IMR-90 (cell line): ENCODE data around the gene OR2T35. TPM values are rescaled to one million over a fixed set of nuclear protein-coding genes. Genes with fewer than 3 reads are reported as not detected.
"Not testable (repeated sequence)": the region's sequence is repeated elsewhere in the genome, so short reads cannot be mapped to it uniquely, and the experiment has no call there.

ENCODE experiments used
- ATAC-seq: fragments of 200-7000 bp; cut with Tn5 transposase; 2 replicates; pipeline ENCODE4 v1.9.1; 2020; ENCODE audit warnings: low read depth, mild to moderate bottlenecking, moderate library complexity
- BruUV-seq: library from RNA; stranded (reverse); fragments of 400-500 nt; replicated peaks from 2 replicates; lab custom pipeline; 2021; lab: Mats Ljungman, UMichigan
- CTCF ChIA-PET: fragments of 300-600 bp; formaldehyde crosslinking; extraction: SDS; loops from one replicate; lab custom pipeline; 2021; ENCODE audit warnings: antibody characterized with exemption; lab: Yijun Ruan, JAX
- POLR2A ChIA-PET: fragments of 300-600 bp; sonication (Branson Sonifier 250); formaldehyde crosslinking; loops from one replicate; lab custom pipeline; 2022; ENCODE audit warnings: antibody characterized with exemption; ENCODE audit not compliant: unreplicated experiment; lab: Charles Lee
- DNase-seq: peaks from one replicate; pipeline ENCODE4 v3.0.0; 2013
- H2AFZ ChIP-seq: replicated peaks from 2 replicates; pipeline ENCODE3; 2013; ENCODE audit warnings: low read length, mild to moderate bottlenecking; ENCODE audit not compliant: poor library complexity
- H2AK5ac ChIP-seq: 2 replicates; pipeline ENCODE4 v1.6.1; 2013; ENCODE audit warnings: low read depth, low read length, inconsistent platforms
- H2AK9ac ChIP-seq: replicated peaks from 2 replicates; pipeline ENCODE3; 2013; ENCODE audit warnings: mild to moderate bottlenecking, low read depth, low read length, moderate library complexity; ENCODE audit not compliant: poor library complexity
- H2BK120ac ChIP-seq: 2 replicates; pipeline ENCODE4 v1.6.1; 2013; ENCODE audit warnings: low read depth, low read length, inconsistent platforms
- H2BK15ac ChIP-seq: 3 replicates; pipeline ENCODE4 v1.6.1; 2013; ENCODE audit warnings: low read depth, low read length, inconsistent platforms
- H2BK20ac ChIP-seq: 2 replicates; pipeline ENCODE4 v1.6.1; 2013; ENCODE audit warnings: low read depth, mild to moderate bottlenecking, inconsistent platforms, low read length, moderate library complexity
- H2BK5ac ChIP-seq: 2 replicates; pipeline ENCODE4 v1.6.1; 2013; ENCODE audit warnings: mild to moderate bottlenecking, low read depth, low read length, inconsistent platforms; ENCODE audit not compliant: poor library complexity, severe bottlenecking
- H3K14ac ChIP-seq: replicated peaks from 2 replicates; pipeline ENCODE4 v1.6.1; 2013; ENCODE audit warnings: low read depth, low read length, inconsistent platforms
- H3K18ac ChIP-seq: 2 replicates; pipeline ENCODE4 v1.6.1; 2013; ENCODE audit warnings: low read depth, low read length, control low read depth
- H3K23ac ChIP-seq: 2 replicates; pipeline ENCODE4 v1.6.1; 2013; ENCODE audit warnings: low read depth, low read length, inconsistent platforms
- H3K27ac ChIP-seq: 2 replicates; pipeline ENCODE4 v1.5.1; 2013; ENCODE audit warnings: mild to moderate bottlenecking, control low read depth, low read length; ENCODE audit not compliant: insufficient read depth
- H3K27me3 ChIP-seq: 2 replicates; pipeline ENCODE4 v1.6.1; 2013; ENCODE audit warnings: low read length; ENCODE audit not compliant: control insufficient read depth, insufficient read depth
- H3K36me3 ChIP-seq: 2 replicates; pipeline ENCODE4 v1.6.1; 2013; ENCODE audit warnings: low read length, mixed read lengths; ENCODE audit not compliant: control insufficient read depth, insufficient read depth
- H3K4ac ChIP-seq: 2 replicates; pipeline ENCODE4 v1.6.1; 2013; ENCODE audit warnings: low read depth, low read length, inconsistent platforms
- H3K4me1 ChIP-seq: 2 replicates; pipeline ENCODE4 v1.6.1; 2013; ENCODE audit warnings: low read length, mixed read lengths; ENCODE audit not compliant: control insufficient read depth, insufficient read depth
- H3K4me2 ChIP-seq: 2 replicates; pipeline ENCODE4 v1.6.1; 2013; ENCODE audit warnings: low read depth, mild to moderate bottlenecking, control low read depth, low read length, moderate library complexity
- H3K4me3 ChIP-seq: 2 replicates; pipeline ENCODE4 v1.5.1; 2013; ENCODE audit warnings: low read depth, mild to moderate bottlenecking, control low read depth, low read length, moderate library complexity; ENCODE audit not compliant: insufficient read depth
- H3K56ac ChIP-seq: 2 replicates; pipeline ENCODE4 v1.6.1; 2013; ENCODE audit warnings: low read length, inconsistent platforms; ENCODE audit not compliant: insufficient read depth; ENCODE audit errors: extremely low read depth
- H3K79me1 ChIP-seq, 2 experiments: 2 replicates each; pipeline ENCODE4 v1.6.1; 2013; ENCODE audit warnings: low read length in 2 of 2, inconsistent platforms in 1 of 2, low read depth in 1 of 2
- H3K9ac ChIP-seq: 2 replicates; pipeline ENCODE4 v1.6.1; 2013; ENCODE audit warnings: low read depth, low read length, control low read depth
- H3K9me1 ChIP-seq: 2 replicates; pipeline ENCODE4 v1.6.1; 2013; ENCODE audit warnings: low read length, inconsistent platforms; ENCODE audit not compliant: insufficient read depth
- H3K9me3 ChIP-seq: 2 replicates; pipeline ENCODE4 v1.6.1; 2013; ENCODE audit warnings: low read length; ENCODE audit not compliant: control insufficient read depth, insufficient read depth
- H4K20me1 ChIP-seq: 2 replicates; pipeline ENCODE4 v1.6.1; 2013; ENCODE audit warnings: low read length, inconsistent platforms; ENCODE audit not compliant: insufficient read depth
- H4K5ac ChIP-seq: 2 replicates; pipeline ENCODE4 v1.6.1; 2013; ENCODE audit warnings: mild to moderate bottlenecking, low read depth, low read length, control low read depth
- H4K8ac ChIP-seq, 2 experiments: 2 replicates each; pipeline ENCODE4 v1.6.1; 2013; ENCODE audit warnings: low read depth in 2 of 2, low read length in 2 of 2, control low read depth in 1 of 2, inconsistent platforms in 1 of 2
- H4K91ac ChIP-seq: 2 replicates; pipeline ENCODE4 v1.6.1; 2013; ENCODE audit warnings: low read depth, low read length, inconsistent platforms; ENCODE audit not compliant: insufficient read depth
- WGBS, 2 experiments: methylation state at CpG; one replicate each; pipeline versions ENCODE4 v1.1.5 to v1.1.7; 2013; ENCODE audit warnings: missing lambda C conversion rate in 2 of 2; ENCODE audit not compliant: insufficient read length in 1 of 2; ENCODE audit errors: extremely low coverage in 2 of 2; 5-methylcytosine and 5-hydroxymethylcytosine counted together
- dilution Hi-C: fragments of 300-500 bp; cut with HindIII; formaldehyde crosslinking; loops from one replicate; pipeline ENCODE4 v1.14.3; 2018; ENCODE audit warnings: low sequenced_read_pairs; ENCODE audit not compliant: unreplicated experiment
- in situ Hi-C: fragments of 300-500 bp; cut with MboI; formaldehyde crosslinking; loops from 3 replicates; pipeline ENCODE4 v1.14.3; 2019; ENCODE audit warnings: low sequenced_read_pairs, inconsistent platforms, mixed read lengths
- intact Hi-C: fragments of 100-400 bp; cut with micrococcal nuclease; formaldehyde crosslinking; loops from 2 replicates; pipeline ENCODE4 v1.10.0; 2022
- polyA plus RNA-seq, 3 experiments: library from polyadenylated mRNA; depleted of rRNA; stranded (reverse); fragments of >200 nt; gene quantifications; 2 replicates each; pipeline ENCODE4 v1.2.3, GENCODE V29; 2012; ENCODE audit warnings: low replicate concordance in 1 of 3
- total RNA-seq: library from RNA; depleted of rRNA; stranded (reverse); fragments of >200 nt; gene quantifications from 2 replicates; pipeline ENCODE4 v1.2.3, GENCODE V29; 2012

Gene OR2T35
- total and polyA plus RNA-seq, 2 of the 4 experiments (the other 2 are of a cell fraction) = not detected

DNA sequence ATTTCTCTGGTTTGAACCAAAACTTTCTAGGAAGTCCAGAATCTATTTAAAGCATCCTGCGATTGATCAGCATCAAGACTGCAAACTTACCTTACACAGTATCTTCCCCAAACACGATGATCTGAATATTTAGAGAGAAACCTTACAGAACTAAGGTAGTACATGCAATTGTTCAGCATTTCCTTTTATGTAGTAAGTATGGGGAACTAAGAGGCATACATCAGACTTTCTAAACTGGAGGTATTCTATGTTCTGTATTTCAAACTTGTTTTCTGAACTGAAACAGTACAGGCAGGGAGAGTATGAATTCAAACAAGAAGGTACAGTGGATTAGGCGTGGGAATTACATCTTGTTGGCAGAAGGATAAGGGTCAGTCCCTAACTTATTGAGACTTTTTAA, 10.3 kb upstream of the OR2T35 start, which contains the start of gene OR2T27:
Gene OR2T27, minus strand, starts transcription at position 175 of the 400 bp plus-strand sequence. CDS start 4,644 bp downstream, outside the sequence.
- H3K4me1 ChIP-seq, H3K27ac ChIP-seq, H2BK120ac ChIP-seq, H3K27me3 ChIP-seq, H4K8ac ChIP-seq, H2BK5ac ChIP-seq, CTCF ChIA-PET, H4K5ac ChIP-seq, H3K9ac ChIP-seq, H4K91ac ChIP-seq, ATAC-seq, H4K20me1 ChIP-seq, H3K4me3 ChIP-seq, in situ Hi-C loops, H2BK20ac ChIP-seq, H2AK9ac ChIP-seq, H3K4me2 ChIP-seq, H2AFZ ChIP-seq, H3K36me3 ChIP-seq, H3K18ac ChIP-seq, H3K14ac ChIP-seq, H2BK15ac ChIP-seq, BruUV-seq, H3K4ac ChIP-seq, H3K23ac ChIP-seq, H2AK5ac ChIP-seq, H3K9me3 ChIP-seq, H3K79me1 ChIP-seq, H3K9me1 ChIP-seq, H3K56ac ChIP-seq, dilution Hi-C loops, intact Hi-C loops, POLR2A ChIA-PET, DNase-seq: not testable (repeated sequence)
- WGBS, 2 experiments = no CpG with 5 or more reads among the region's 3 CpGs

DNA sequence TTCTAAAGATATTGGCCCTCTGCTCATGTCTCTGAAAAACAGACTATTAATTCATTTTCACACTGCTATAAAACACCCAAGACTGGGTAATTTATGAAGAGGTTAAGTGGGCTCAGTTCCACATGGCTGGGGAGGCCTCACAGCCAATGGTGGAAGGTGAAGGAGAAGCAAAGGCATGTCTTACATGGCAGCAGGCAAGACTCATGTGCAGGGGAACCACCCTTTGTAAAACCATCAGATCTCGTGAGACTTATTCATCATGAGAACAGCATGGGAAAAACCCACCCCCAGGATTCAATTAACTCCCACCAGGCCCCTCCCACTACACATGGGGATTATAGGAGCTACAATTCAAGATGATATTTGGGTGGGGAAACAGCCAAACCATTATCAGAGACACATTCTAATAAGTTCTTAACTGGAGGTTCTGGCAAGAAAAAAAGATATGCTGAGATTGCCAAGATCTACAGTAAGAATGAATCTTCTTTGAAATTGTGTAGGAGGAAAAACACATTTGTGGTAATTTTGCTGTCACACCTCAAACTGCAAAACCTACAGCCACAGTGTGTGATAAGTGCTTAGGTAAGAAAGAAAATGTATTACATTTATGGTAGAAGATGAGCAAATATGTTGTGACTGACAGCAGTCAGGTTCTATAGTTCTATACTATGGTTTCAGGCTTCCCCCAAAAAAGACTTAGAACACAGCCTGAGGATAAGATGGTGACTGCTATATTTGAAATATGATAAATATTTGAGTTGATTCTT, 3.9 kb upstream of the OR2T35 start:
- whole genome bisulfite sequencing, 2 experiments = no CpG with 5 or more reads among the region's 1 CpG
- H2BK20ac ChIP-seq, H4K91ac ChIP-seq, BruUV-seq, DNase-seq, POLR2A ChIA-PET, H3K4ac ChIP-seq, ATAC-seq, H3K4me1 ChIP-seq, H2BK15ac ChIP-seq, H2BK120ac ChIP-seq, H3K27ac ChIP-seq, H3K14ac ChIP-seq, H3K4me3 ChIP-seq, H4K8ac ChIP-seq, H3K9ac ChIP-seq, H2AK9ac ChIP-seq, H3K9me1 ChIP-seq, H3K36me3 ChIP-seq, H2AK5ac ChIP-seq, H3K79me1 ChIP-seq, H2AFZ ChIP-seq, H3K56ac ChIP-seq, H4K5ac ChIP-seq, H4K20me1 ChIP-seq, intact Hi-C loops, H2BK5ac ChIP-seq, CTCF ChIA-PET, H3K18ac ChIP-seq, in situ Hi-C loops, dilution Hi-C loops, H3K4me2 ChIP-seq, H3K27me3 ChIP-seq, H3K23ac ChIP-seq, H3K9me3 ChIP-seq: not testable (repeated sequence)
